ENCODE measurements around the gene GDPD5. TPM values are rescaled to one million over a fixed set of nuclear protein-coding genes. Genes with fewer than 3 reads are reported as not detected.
"Not testable (repeated sequence)": the region's sequence is repeated elsewhere in the genome, so short reads cannot be mapped to it uniquely, and the experiment has no call there.

The GDPD5 gene
- total RNA-seq, 2 donors from 2014 or later: 3.0 to 8.6 TPM

DNA sequence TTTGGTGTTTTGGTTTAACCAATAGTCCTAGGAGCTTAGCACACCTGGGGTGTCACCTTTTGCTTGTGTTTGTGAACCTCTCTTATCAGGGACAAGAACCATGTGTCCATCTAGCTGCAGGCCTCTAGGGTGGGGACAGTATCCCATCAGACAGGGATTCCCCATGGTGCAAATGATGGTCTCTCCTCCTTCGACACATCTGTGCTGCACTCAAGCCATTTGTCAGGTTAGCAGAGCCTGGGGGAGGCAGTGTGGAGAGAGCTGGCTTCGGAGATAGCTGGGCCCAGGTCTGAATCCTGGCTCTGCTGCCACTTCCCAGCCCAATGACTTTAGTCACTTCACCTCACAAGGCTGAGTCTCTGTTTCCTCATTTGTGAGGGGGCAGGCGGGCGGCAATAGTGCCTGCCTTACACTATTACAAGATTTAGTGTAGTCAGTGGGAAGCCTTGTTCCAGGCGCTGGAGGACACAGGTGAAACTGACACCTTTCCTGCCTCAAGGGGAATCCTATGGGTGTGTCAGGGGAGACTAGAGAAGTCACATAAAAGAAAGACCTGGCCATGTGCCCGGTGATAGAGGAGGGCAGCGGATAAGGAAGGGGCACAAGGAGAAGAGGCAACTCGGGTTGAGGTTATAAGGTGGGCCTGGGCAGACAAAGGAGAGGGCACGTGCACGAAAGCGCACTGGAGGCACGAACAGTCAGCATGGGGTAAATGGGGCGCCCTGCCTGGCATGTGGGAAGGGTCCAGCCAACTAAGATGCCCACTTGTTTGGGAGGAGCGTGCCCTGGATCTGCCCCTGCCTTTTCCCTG, 105.3 kb downstream of the GDPD5 start:
- no peak for TF ChIP-seq CTCF (conservative IDR thresholded peaks at IDR 0.05)
- Mint-ChIP-seq H3K27ac (no peak overlapping the region), H3K27me3 (ENCODE audit: insufficient read depth) (no peaks in the 10 kb centered on the region), H3K4me1 (peaks cover 11% of the 10 kb centered on the region), H3K36me3 (ENCODE audit: low read depth) (peaks cover 26% of the 10 kb centered on the region), H3K9me3 (no peaks in the 10 kb centered on the region), H3K4me3 (no peak overlapping the region)
- peak overlapping the region; percentile 88 for H3K27ac ChIP-seq (ENCODE audit: low read depth, low read length)
- H3K9ac ChIP-seq (ENCODE audit: extremely low read depth, low read length, poor library complexity, severe bottlenecking): no peak overlapping the region
- peak; percentile 51 for DNase-seq
- no peaks in the 10 kb centered on the region for H3K9me3 ChIP-seq (ENCODE audit: control insufficient read depth, low read length)
- peaks cover 21% of the 10 kb centered on the region for H3K36me3 ChIP-seq (ENCODE audit: control insufficient read depth, insufficient read depth, low read length)
- H3K4me3 ChIP-seq (ENCODE audit: low read length): no peak overlapping the region
- H3K4me1 ChIP-seq (ENCODE audit: control insufficient read depth, insufficient read depth, low read length): no peaks in the 10 kb centered on the region
- 93 to 98% methylated on average over 13 to 14 of the region's 14 CpGs for WGBS, 2 experiments (ENCODE audit: insufficient coverage in 1 of 2, insufficient read length in 1 of 2)
- no peaks in the 10 kb centered on the region for H3K27me3 ChIP-seq (ENCODE audit: control insufficient read depth, insufficient read depth, low read length, poor library complexity, severe bottlenecking)

DNA sequence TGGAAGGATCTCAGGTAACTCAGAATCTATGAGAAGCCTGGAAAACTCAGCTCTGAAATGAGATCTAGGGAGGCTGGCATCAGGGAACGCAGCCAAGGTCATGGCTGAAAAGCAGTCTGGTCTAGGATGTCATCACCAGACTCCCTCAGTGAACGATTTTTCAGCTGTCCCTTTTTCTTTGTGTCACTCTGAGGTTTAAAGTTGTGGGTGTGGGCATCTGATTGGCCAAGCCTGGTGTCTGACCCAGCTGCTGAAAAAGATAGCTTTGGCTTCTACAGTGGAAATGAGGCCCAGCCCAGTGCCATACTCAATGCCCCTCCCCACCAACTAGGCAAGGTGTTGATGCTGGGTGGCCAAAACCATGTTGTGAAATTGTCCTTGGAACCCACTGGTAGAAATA, 111.9 kb downstream of the GDPD5 start:
- H3K27me3 ChIP-seq (ENCODE audit: control insufficient read depth, insufficient read depth, low read length, poor library complexity, severe bottlenecking): no peaks in the 10 kb centered on the region
- peaks cover 41% of the 10 kb centered on the region for H3K36me3 ChIP-seq (ENCODE audit: control insufficient read depth, insufficient read depth, low read length)
- Mint-ChIP-seq H3K27me3 (ENCODE audit: insufficient read depth) (no peaks in the 10 kb centered on the region), H3K27ac (no peak overlapping the region), H3K4me1 (no peaks in the 10 kb centered on the region), H3K4me3 (no peak overlapping the region), H3K36me3 (ENCODE audit: low read depth) (peaks cover 51% of the 10 kb centered on the region), H3K9me3 (peaks cover 1% of the 10 kb centered on the region)
- H3K9ac ChIP-seq (ENCODE audit: extremely low read depth, low read length, poor library complexity, severe bottlenecking): no peak overlapping the region
- no peak overlapping the region for H3K27ac ChIP-seq (ENCODE audit: low read depth, low read length)
- H3K4me3 ChIP-seq (ENCODE audit: low read length): no peak overlapping the region
- no peak for TF ChIP-seq CTCF (conservative IDR thresholded peaks at IDR 0.05)
- DNase-seq: no peak
- 93 to 100% methylated on average over 1 to 2 of the region's 2 CpGs for WGBS, 2 experiments (ENCODE audit: insufficient coverage in 1 of 2, insufficient read length in 1 of 2)
- no peaks in the 10 kb centered on the region for H3K4me1 ChIP-seq (ENCODE audit: control insufficient read depth, insufficient read depth, low read length)
- H3K9me3 ChIP-seq (ENCODE audit: control insufficient read depth, low read length): no peaks in the 10 kb centered on the region

DNA sequence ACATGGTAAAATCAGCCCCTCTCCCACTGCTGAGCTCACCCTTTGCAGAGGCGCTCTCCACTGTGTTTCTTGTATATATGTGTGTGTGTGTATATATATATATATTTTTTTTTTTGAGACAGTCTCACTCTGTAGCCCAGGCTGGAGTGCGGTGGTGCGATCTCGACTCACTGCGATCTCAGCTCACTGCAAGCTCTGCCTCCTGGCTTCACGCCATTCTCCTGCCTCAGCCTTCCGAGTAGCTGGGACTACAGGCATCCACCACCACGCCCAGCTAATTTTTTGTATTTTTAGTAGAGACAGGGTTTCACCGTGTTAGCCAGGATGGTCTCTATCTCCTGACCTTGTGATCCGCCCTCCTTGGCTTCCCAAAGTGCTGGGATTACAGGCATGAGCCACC, 112.6 kb downstream of the GDPD5 start:
- 97% methylated on average over 7 to 9 of the region's 10 CpGs for WGBS, 2 experiments (ENCODE audit: insufficient coverage in 1 of 2, insufficient read length in 1 of 2)
- not testable (repeated sequence) for H3K9me3 Mint-ChIP-seq; H3K27ac Mint-ChIP-seq; H3K4me1 Mint-ChIP-seq; H3K9ac ChIP-seq (ENCODE audit: extremely low read depth, low read length, poor library complexity, severe bottlenecking); H3K27me3 Mint-ChIP-seq (ENCODE audit: insufficient read depth); H3K4me1 ChIP-seq (ENCODE audit: control insufficient read depth, insufficient read depth, low read length); H3K4me3 Mint-ChIP-seq; H3K9me3 ChIP-seq (ENCODE audit: control insufficient read depth, low read length); H3K27me3 ChIP-seq (ENCODE audit: control insufficient read depth, insufficient read depth, low read length, poor library complexity, severe bottlenecking); DNase-seq; H3K4me3 ChIP-seq (ENCODE audit: low read length); H3K27ac ChIP-seq (ENCODE audit: low read depth, low read length)
- H3K36me3 Mint-ChIP-seq (ENCODE audit: low read depth): peaks cover 59% of the 10 kb centered on the region
- H3K36me3 ChIP-seq (ENCODE audit: control insufficient read depth, insufficient read depth, low read length): peaks cover 48% of the 10 kb centered on the region

DNA sequence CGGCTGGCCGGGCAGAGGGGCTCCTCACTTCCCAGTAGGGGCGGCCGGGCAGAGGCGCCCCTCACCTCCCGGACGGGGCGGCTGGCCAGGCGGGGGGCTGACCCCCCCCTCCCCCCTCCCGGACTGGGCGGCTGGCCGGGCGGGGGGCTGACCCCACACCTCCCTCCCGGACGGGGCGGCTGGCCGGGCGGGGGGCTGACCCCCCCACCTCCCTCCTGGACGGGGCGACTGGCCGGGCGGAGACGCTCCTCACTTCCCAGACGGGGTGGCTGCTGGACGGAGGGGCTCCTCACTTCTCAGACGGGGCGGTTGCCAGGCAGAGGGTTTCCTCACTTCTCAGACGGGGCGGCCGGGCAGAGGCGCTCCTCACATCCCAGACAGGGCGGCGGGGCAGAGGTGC, 115.8 kb downstream of the GDPD5 start:
- not testable (repeated sequence) for H3K4me3 Mint-ChIP-seq; DNase-seq; H3K27me3 ChIP-seq (ENCODE audit: control insufficient read depth, insufficient read depth, low read length, poor library complexity, severe bottlenecking); H3K4me1 ChIP-seq (ENCODE audit: control insufficient read depth, insufficient read depth, low read length); H3K9me3 ChIP-seq (ENCODE audit: control insufficient read depth, low read length); H3K9ac ChIP-seq (ENCODE audit: extremely low read depth, low read length, poor library complexity, severe bottlenecking); H3K9me3 Mint-ChIP-seq; H3K27ac ChIP-seq (ENCODE audit: low read depth, low read length); H3K27ac Mint-ChIP-seq; H3K4me3 ChIP-seq (ENCODE audit: low read length); H3K27me3 Mint-ChIP-seq (ENCODE audit: insufficient read depth)
- peaks cover 66% of the 10 kb centered on the region for H3K36me3 ChIP-seq (ENCODE audit: control insufficient read depth, insufficient read depth, low read length)
- 94% methylated on average over 12 of the region's 33 CpGs; no CpG with 5 or more reads in 1 of the 2 experiments for WGBS, 2 experiments (ENCODE audit: insufficient coverage in 1 of 2, insufficient read length in 1 of 2)
- peaks cover 11% of the 10 kb centered on the region for H3K4me1 Mint-ChIP-seq
- H3K36me3 Mint-ChIP-seq (ENCODE audit: low read depth): peaks cover 72% of the 10 kb centered on the region
